ENCODE results near the gene LSM14B.
"Not testable (repeated sequence)": the region's sequence is repeated elsewhere in the genome, so short reads cannot be mapped to it uniquely, and the experiment has no call there.

LSM14B gene

DNA sequence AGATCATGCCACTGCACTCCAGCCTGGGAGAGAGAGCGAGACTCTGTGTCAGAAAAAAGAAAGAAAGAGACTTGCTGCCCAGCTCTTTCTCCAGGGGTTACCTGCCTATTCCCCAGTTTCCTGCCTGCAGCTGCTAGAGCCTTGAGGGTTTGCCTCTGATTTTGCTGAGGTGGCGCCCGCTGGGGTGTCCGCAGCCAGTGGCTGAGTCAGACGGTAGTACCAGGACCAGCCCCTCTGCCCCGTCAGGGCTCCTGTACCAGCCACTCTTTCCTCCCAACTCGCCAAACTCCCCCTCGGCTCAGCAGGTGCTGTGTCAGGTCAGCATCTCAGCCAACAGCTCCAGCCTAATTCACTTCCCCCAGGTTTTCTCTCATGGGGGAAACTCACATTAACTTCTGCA lies 7.4 kb upstream of the LSM14B start:
- no peak for DNase-seq

DNA sequence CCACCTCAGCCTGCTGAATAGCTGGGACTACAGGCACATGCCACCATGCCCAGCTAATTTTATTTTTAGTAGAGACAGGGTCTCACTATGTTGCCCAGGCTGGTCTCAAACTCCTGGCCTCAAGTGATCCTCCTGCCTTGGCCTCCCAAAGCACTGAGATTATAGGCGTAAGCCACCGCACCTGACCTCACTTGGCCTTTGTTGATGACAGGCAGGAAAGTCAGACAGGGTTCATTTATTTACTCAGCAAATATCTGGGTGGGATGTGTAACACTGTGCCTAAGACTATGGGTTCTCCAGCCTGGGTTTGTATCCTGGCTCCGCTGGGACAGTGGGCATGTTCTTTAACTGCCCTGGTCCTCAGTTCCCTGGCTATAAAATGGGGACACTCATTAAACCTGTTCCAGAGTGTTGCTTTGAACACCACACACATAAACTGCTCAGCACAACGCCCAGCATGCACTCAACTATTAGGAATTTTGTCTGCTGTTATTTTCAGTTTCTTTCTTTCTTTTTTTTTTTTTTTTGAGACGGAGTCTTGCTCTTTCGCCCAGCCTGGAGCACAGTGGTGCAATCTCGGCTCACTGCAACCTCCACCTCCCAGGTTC lies 6.4 kb upstream of the LSM14B start:
- not testable (repeated sequence) for DNase-seq

DNA sequence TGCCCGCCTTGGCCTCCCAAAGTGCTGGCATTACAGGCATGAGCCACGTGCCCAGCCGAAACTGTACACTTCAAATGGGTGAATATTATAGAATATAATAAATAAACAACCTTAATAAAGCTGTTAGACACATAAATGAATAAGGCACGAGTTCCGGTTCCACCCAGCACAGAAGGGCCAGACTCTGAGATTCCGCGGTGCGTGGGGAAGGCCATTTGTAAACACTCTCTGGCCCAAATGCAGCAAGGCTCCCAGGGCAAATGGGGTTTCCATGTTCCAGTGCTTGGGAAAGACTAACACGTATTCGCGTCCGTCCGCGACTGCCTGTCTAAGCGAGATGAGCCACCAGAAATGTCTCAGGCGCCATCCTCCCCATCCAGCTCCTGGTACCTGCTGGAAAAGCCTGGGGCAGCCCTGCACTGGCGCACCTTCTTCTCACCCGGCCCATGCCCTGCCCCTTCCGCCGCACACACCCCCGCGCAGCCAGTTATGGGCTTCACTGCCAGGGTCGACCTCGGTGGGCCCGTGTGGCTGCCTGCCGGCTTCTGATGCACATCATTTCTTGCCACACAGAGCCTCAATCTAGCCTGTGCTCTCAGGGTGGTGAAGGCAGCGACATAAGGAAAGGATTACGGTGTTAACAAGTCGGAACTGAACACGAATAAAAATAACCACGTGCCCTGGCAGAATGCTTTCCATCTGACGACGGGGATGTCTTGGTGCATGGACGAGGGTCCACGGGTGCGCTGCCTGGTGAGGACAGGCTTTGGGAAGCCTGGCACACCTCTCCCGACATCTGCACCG lies 5.5 kb upstream of the LSM14B start:
- DNase-seq, result no peak

- no peak for DNase-seq
These were observed 5.0 kb upstream of the LSM14B start for GRCh38 chr20:62117362-62117646.

GRCh38 chr20:62117658-62118057 lies 4.6 kb upstream of the LSM14B start:
- DNase-seq, result peak; percentile 46 to 59

GRCh38 chr20:62118113-62119043 lies 3.9 kb upstream of the LSM14B start:
- DNase-seq, result no peak

DNA sequence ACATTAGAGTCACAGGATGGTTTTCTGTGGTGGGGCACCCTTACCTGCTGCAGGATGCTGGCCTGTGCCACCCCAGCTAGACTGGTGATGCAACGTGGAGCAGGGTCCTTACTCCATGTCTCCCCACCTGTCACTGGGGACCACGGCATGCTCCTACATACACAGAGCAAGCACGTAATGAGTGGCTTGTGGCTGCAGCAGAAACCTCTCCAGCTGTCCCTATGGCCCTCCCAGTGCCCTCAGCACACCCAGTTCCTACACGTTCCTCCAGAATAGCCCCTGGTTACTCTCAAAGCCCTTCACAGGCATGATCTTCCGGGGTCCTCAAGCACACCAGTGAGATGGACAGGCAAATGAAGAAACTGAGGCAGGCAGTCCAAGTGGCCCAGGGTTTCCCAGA lies 3.2 kb upstream of the LSM14B start:
- no peak for DNase-seq

DNA sequence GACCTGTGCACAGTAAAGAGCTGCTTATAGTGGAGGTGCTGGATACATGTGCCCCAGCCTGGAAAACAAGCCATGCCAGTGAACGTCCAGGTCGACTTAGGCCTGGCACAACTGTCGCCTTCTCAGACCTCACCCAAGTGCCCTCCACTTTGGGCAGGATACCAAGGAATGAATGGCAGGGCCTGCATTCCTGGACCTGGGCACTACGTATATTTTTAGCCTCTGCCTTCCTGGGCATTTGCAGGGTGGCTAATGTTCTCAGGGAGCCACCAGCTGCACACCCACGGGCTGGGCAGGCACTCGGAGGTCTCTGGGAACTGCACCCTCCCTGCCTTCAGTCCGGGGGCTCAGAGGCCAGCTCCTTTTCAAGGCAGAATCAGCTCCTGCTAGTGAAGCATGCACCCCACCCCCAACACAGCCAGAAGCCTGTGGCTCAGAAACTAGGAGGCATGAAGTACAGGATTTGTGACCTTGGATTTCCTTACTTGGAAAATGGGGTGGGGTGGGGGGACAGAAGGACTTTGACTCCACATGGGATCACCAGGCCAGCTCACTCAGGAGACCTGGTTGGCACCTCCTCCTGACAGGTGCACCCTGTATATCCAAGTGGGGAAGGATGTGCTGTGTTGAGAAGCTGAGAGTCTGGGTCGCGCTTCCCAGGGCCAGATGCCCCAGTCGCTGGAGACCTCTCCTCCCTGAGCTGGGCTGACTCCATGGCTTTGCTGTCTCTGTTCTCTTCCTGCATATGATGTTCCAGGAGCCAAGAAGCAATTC lies 2.5 kb upstream of the LSM14B start:
- no peak for DNase-seq

GRCh38 chr20:62120365-62120762 lies 1.9 kb upstream of the LSM14B start:
- DNase-seq, result no peak

- no peak for DNase-seq
These were observed 1.1 kb upstream of the LSM14B start for GRCh38 chr20:62120990-62121775.

- peak; percentile 35 to 45 for DNase-seq
These were observed 577 bp downstream of the LSM14B start for GRCh38 chr20:62122654-62123449.

DNA sequence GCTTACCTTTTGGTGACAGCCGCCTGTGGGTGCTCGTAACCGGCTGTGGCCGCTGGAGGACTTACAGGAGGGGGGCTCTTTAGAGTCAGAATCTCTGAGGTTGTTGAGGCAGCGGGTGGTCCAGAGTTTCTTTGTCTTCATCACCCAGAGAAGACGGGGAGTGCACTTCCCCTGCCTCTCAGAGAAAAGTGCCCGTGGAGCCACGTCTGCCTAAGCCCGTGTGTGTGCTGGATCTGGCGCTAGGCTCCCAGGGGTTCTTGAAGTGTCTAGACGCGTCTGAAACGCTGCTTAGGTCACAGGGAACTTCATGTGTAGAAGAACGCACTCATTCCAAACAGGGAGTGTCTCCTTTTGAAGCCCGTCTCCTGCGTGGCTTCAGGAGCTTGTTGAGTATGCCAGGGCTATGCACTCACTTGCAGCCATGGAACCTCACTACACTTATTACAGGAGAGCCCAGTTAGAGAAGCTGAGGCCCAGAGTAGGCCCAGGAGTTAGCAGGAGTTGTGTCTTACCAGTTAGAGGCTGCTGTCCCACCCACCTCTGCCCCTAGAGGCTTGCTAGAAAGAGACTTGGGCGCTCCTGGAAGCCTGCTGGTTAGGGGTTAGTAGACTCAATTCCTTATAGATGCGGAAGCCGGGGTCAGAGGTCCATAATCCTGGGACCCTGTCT lies 1.3 kb downstream of the LSM14B start:
- no peak for DNase-seq

- DNase-seq, result no peak
These were observed 3.9 kb downstream of the LSM14B start for GRCh38 chr20:62126141-62126540.

- no peak for DNase-seq
These were observed 5.5 kb downstream of the LSM14B start for GRCh38 chr20:62127799-62128198.

DNA sequence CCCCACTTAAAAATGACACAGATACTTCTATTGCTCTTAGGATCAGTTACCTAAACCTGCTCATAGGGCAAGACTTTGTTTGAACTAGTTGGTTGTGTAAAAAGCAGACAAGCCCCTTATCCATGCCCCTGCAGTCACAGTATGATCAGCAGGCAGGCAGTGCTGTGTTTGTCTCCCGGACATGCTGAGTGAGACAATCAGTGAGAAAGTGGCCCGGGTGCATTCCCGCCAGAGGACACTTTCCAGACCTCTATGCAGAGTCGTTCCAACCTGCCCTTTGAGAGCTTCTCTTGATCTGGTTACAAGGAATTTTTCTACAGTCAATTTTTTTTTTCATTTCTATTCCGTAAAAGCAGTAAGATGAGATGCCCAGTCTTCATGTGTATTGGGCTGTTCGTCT lies 6.2 kb downstream of the LSM14B start:
- DNase-seq, result no peak

GRCh38 chr20:62129731-62130531 lies 7.7 kb downstream of the LSM14B start:
- no peak for DNase-seq

GRCh38 chr20:62131560-62132320 lies 9.5 kb downstream of the LSM14B start:
- no peak for DNase-seq

- no peak for DNase-seq
These were observed 10.1 kb downstream of the LSM14B start for GRCh38 chr20:62132421-62132820.

Measured in activated CD4-positive, alpha-beta T cell treated with anti-CD3 and anti-CD28 coated beads for 4 hours (primary cell).